Type B pancreatic cell (in vitro differentiated cells): ENCODE measurements around the gene DTWD1. TPM values are rescaled to one million over a fixed set of nuclear protein-coding genes. Genes with fewer than 3 reads are reported as not detected.
"Not testable (repeated sequence)": the region's sequence is repeated elsewhere in the genome, so short reads cannot be mapped to it uniquely, and the experiment has no call there.

Source experiments
- DNase-seq: peaks from one replicate; pipeline ENCODE4 v3.0.0; 2021; ENCODE audit warnings: mixed read lengths; ENCODE audit not compliant: unreplicated experiment; ENCODE audit errors: extremely low spot score
- H3K27ac Mint-ChIP-seq: 2 replicates; pipeline ENCODE4 v1.8.0; 2021; ENCODE audit warnings: mild to moderate bottlenecking, mixed read lengths
- H3K27me3 Mint-ChIP-seq: 2 replicates; pipeline ENCODE4 v1.8.0; 2021; ENCODE audit warnings: mixed read lengths
- H3K36me3 Mint-ChIP-seq: 2 replicates; pipeline ENCODE4 v1.8.0; 2021; ENCODE audit warnings: mixed read lengths
- H3K4me1 Mint-ChIP-seq: one replicate; pipeline ENCODE4 v1.8.0; 2021; ENCODE audit warnings: mixed read lengths; ENCODE audit not compliant: unreplicated experiment
- H3K4me3 Mint-ChIP-seq: 2 replicates; pipeline ENCODE4 v1.8.0; 2021; ENCODE audit warnings: mild to moderate bottlenecking, mixed read lengths
- H3K9me3 Mint-ChIP-seq: 2 replicates; pipeline ENCODE4 v1.8.0; 2021; ENCODE audit warnings: mixed read lengths
- total RNA-seq: library from RNA; stranded (reverse); gene quantifications from 2 replicates; pipeline ENCODE4 v1.2.1, GENCODE V29; 2021; ENCODE audit warnings: low replicate concordance
- TF ChIP-seq, protein P1 (sequence below): fragments of 200-600 bp; sonication (generic); conservative IDR thresholded peaks from 2 replicates; pipeline ENCODE4 v1.5.0; 2021; ENCODE audit warnings: antibody characterized with exemption, mild to moderate bottlenecking

DTWD1 gene
- total RNA-seq, 1 donor from 2014 or later, result 33.2 TPM

DNA sequence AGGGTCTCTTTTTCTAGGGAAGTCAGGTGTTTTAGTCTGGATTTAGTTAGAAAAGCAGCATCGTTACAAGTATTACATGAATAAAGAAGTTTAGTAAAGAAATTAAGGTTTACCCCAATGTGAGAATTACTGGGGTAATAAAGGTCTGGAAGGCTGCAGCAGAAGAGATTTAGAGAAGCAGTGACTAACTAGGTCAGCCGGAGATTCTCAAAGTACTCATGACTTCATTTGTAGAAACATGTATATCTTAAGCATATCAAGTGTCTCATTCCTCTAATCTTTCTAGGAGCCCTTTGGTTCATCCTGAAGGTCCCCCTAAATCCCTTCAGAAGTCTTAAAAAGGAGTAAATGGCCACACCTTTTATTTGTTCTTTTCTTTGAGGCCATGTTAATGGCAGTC lies 26.0 kb downstream of the DTWD1 start:
- H3K9me3 Mint-ChIP-seq, result peaks cover 4% of the 10 kb centered on the region
- H3K27ac Mint-ChIP-seq, result no peak overlapping the region
- TF ChIP-seq, protein P1, sequence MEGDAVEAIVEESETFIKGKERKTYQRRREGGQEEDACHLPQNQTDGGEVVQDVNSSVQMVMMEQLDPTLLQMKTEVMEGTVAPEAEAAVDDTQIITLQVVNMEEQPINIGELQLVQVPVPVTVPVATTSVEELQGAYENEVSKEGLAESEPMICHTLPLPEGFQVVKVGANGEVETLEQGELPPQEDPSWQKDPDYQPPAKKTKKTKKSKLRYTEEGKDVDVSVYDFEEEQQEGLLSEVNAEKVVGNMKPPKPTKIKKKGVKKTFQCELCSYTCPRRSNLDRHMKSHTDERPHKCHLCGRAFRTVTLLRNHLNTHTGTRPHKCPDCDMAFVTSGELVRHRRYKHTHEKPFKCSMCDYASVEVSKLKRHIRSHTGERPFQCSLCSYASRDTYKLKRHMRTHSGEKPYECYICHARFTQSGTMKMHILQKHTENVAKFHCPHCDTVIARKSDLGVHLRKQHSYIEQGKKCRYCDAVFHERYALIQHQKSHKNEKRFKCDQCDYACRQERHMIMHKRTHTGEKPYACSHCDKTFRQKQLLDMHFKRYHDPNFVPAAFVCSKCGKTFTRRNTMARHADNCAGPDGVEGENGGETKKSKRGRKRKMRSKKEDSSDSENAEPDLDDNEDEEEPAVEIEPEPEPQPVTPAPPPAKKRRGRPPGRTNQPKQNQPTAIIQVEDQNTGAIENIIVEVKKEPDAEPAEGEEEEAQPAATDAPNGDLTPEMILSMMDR, result no peak
- peaks cover 12% of the 10 kb centered on the region for H3K36me3 Mint-ChIP-seq
- DNase-seq, result no peak
- H3K4me1 Mint-ChIP-seq, result peaks cover 22% of the 10 kb centered on the region
- H3K27me3 Mint-ChIP-seq, result no peaks in the 10 kb centered on the region
- H3K4me3 Mint-ChIP-seq, result no peak overlapping the region

DNA sequence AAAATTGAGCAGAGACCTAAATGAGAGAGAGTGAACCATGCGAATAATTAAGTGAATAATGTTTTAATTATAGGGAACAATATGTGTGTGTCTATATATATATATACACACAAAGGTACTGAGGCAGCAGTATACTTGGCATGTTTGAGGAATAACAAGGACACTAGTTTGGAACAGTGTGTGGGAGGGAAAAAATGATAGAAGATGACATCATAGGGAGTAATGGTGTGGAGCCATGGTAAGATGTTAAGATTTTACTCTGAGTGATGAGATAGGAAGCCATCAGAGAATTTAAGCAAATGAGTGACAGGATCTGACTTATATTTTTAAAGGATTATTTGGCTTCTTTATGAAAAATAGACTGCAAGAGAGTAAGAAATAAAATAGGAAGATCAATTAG lies 29.1 kb downstream of the DTWD1 start:
- no peak for DNase-seq
- TF ChIP-seq, protein P1, result no peak
- H3K9me3 Mint-ChIP-seq, result peaks cover 15% of the 10 kb centered on the region
- no peaks in the 10 kb centered on the region for H3K27me3 Mint-ChIP-seq
- H3K4me1 Mint-ChIP-seq, result peaks cover 15% of the 10 kb centered on the region
- no peak overlapping the region for H3K4me3 Mint-ChIP-seq
- H3K27ac Mint-ChIP-seq, result no peak overlapping the region
- peaks cover 10% of the 10 kb centered on the region for H3K36me3 Mint-ChIP-seq

DNA sequence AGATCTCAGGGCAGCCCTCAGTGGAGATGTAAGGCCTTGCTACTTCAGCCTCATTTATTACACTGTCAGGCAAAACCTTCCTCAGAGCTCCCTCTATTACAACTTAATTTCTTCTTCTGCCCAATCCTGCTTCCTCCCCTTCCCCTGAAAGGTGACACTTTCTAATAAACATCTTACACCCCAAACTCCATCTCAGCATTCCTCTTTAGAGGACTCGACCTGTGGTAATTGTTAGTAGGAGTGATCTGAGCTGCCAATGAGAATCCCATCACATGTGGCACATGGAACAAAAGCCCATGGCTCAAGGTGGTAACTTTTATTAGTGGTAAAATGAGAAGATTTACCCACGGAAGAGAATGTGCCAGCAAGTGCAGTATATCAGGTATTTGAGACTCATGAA lies 29.8 kb downstream of the DTWD1 start:
- Mint-ChIP-seq H3K27ac (no peak overlapping the region), H3K27me3 (no peaks in the 10 kb centered on the region), H3K4me1 (peaks cover 12% of the 10 kb centered on the region), H3K36me3 (peaks cover 10% of the 10 kb centered on the region), H3K4me3 (no peak overlapping the region), H3K9me3 (peaks cover 15% of the 10 kb centered on the region)
- DNase-seq, result no peak
- TF ChIP-seq, protein P1, result no peak

DNA sequence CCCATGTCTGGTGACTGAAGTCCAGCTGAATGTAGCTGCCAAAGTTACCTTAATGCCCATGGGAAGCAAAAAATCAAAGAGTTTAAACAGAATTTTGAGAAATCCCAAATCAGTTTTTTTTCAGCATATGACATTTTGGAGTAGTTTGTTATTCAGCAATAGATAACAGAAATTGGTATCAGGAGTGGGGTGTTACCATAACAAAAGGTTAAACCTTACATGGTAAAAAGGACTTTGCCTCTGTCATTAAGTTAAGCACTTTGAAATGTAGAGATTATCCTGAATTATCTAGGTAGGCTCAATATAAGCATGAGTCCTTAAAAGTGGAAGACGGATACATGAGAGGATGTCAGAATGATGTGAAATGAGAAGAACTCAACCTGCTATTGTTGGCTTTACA lies 32.1 kb downstream of the DTWD1 start:
- Mint-ChIP-seq H3K36me3 (peaks cover 4% of the 10 kb centered on the region), H3K27me3 (no peaks in the 10 kb centered on the region), H3K27ac (no peak overlapping the region), H3K4me3 (no peak overlapping the region), H3K9me3 (peaks cover 15% of the 10 kb centered on the region), H3K4me1 (no peaks in the 10 kb centered on the region)
- TF ChIP-seq, protein P1, result no peak
- DNase-seq, result no peak

DNA sequence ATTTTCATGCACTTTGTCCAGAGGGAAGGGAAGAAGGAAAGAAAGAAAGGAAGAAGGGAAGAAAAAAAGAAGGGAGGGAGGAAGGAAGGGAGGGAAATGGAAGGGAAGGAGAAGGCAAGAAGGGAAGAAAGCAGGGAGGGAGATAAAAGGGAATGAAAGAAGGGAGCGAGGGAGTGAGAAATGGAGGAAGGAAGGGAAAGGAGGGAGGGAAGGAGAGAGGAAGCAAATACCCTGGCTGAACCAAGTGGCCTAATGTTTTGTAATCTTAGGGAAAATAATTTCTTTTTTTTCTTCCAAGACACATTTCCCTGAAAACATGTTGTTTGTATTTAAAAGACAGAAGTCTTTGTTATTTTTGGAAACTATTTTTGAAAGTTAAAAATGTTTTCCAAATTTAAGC lies 35.9 kb downstream of the DTWD1 start:
- TF ChIP-seq, protein P1, result no peak
- H3K27me3 Mint-ChIP-seq, result no peaks in the 10 kb centered on the region
- peaks cover 4% of the 10 kb centered on the region for H3K36me3 Mint-ChIP-seq

DNA sequence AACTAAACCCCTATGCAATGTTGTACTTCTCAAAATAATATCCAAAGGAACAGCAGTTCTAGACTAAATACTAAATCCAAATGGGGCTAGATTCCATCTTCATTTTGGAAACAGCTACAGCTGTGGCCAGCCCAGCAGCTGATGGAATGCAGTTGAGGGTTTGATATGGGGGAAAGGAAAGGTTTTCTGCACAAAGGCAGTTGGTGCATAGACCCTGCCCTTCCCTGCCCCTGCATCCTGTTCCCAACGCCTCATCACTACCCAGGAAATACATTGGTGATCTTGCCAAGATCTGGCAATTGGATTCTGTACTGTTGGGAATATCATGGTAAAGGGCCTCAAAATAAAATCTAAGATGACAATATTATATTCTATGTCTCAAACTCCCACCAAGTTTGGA lies 43.9 kb downstream of the DTWD1 start:
- no peak overlapping the region for H3K4me3 Mint-ChIP-seq
- no peaks in the 10 kb centered on the region for H3K9me3 Mint-ChIP-seq
- no peaks in the 10 kb centered on the region for H3K36me3 Mint-ChIP-seq
- no peaks in the 10 kb centered on the region for H3K4me1 Mint-ChIP-seq
- no peak for DNase-seq
- H3K27ac Mint-ChIP-seq, result no peak overlapping the region
- TF ChIP-seq, protein P1, result no peak
- H3K27me3 Mint-ChIP-seq, result no peaks in the 10 kb centered on the region

More for the DNA sequence above, 35.9 kb downstream of the DTWD1 start:
- Mint-ChIP-seq H3K4me1 (no peaks in the 10 kb centered on the region), H3K27ac (no peak overlapping the region), H3K9me3 (peaks cover 12% of the 10 kb centered on the region), H3K4me3 (no peak overlapping the region)
- DNase-seq, result no peak

DNA sequence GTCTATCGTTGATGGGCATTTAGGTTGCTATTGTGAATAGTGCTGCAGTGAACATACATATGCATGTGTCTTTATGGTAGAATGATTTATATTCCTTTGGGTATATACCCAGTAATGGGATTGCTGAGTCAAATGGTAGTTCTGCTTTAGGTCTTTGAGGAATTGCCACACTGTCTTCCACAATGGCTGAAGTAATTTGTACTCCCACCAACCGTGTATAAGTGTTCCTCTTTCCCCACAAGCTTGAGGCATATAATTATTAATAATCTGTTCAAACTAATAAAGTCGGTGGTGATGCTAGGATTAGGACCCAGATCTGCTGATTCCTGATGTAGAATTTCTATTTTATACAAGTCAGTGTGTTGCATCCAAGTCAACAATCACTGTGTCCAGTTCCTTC lies 45.6 kb downstream of the DTWD1 start:
- not testable (repeated sequence) for H3K36me3 Mint-ChIP-seq, H3K4me1 Mint-ChIP-seq, H3K27ac Mint-ChIP-seq

More for the DNA sequence above, 45.6 kb downstream of the DTWD1 start:
- H3K4me3 Mint-ChIP-seq, H3K9me3 Mint-ChIP-seq, DNase-seq, H3K27me3 Mint-ChIP-seq: not testable (repeated sequence)
